SK-N-SH treated with all-trans-retinoic acid at 6 μM for 48 hours (cell line): Measurements from ENCODE around the gene PLEKHG2.

Source experiments
- ATAC-seq: fragments of 200-7000 bp; cut with Tn5 transposase; 3 replicates; pipeline ENCODE4 v1.9.1; 2020; ENCODE audit warnings: mild to moderate bottlenecking, moderate library complexity
- BACH2 ChIP-seq: fragments of 250-450 bp; sonication (Bioruptor Pico); IDR thresholded peaks from 2 replicates; pipeline ENCODE4 v1.9.0; 2021; ENCODE audit warnings: mild to moderate bottlenecking, borderline replicate concordance
- CREB5 ChIP-seq: fragments of 250-450 bp; sonication (Bioruptor Pico); IDR thresholded peaks from 2 replicates; pipeline ENCODE4 v1.5.1; 2020; ENCODE audit warnings: low read depth, mild to moderate bottlenecking, moderate library complexity
- CSDC2 ChIP-seq: fragments of 250-450 bp; sonication (Bioruptor Pico); IDR thresholded peaks from 2 replicates; pipeline ENCODE4 v1.5.0; 2020; ENCODE audit warnings: mild to moderate bottlenecking, moderate library complexity
- ESRRG ChIP-seq: fragments of 250-450 bp; sonication (Bioruptor Pico); IDR thresholded peaks from 2 replicates; pipeline ENCODE4 v1.6.1; 2021; ENCODE audit warnings: mild to moderate bottlenecking
- GLIS3 ChIP-seq: fragments of 250-450 bp; sonication (Bioruptor Pico); IDR thresholded peaks from 2 replicates; pipeline ENCODE4 v1.5.0; 2020; ENCODE audit warnings: mild to moderate bottlenecking, moderate library complexity
- ISL1 ChIP-seq: fragments of 250-450 bp; sonication (Bioruptor Pico); IDR thresholded peaks from 2 replicates; pipeline ENCODE4 v2.1.2; 2022; ENCODE audit warnings: mild to moderate bottlenecking, moderate library complexity
- OSR1 ChIP-seq: fragments of 250-450 bp; sonication (Bioruptor Pico); IDR thresholded peaks from 2 replicates; pipeline ENCODE4 v1.8.0; 2022; ENCODE audit warnings: moderate library complexity, mild to moderate bottlenecking, inconsistent platforms
- RARB ChIP-seq: fragments of 250-450 bp; sonication (Bioruptor Pico); IDR thresholded peaks from 2 replicates; pipeline ENCODE4 v1.8.0; 2021; ENCODE audit warnings: mild to moderate bottlenecking, moderate library complexity
- SNAI2 ChIP-seq: fragments of 250-450 bp; sonication (Bioruptor Pico); IDR thresholded peaks from 2 replicates; pipeline ENCODE4 v1.5.0; 2020; ENCODE audit warnings: mild to moderate bottlenecking, moderate library complexity
- TCF4 ChIP-seq: fragments of 250-450 bp; sonication (Bioruptor Pico); IDR thresholded peaks from 2 replicates; pipeline ENCODE4 v1.8.0; 2021; ENCODE audit warnings: mild to moderate bottlenecking, moderate library complexity, borderline replicate concordance
- TOX ChIP-seq: fragments of 250-450 bp; sonication (Bioruptor Pico); IDR thresholded peaks from 2 replicates; pipeline ENCODE4 v1.8.0; 2021; ENCODE audit warnings: mild to moderate bottlenecking, moderate library complexity, borderline replicate concordance
- ZC3H10 ChIP-seq: fragments of 250-450 bp; sonication (Bioruptor Pico); IDR thresholded peaks from 2 replicates; pipeline ENCODE4 v1.5.1; 2021; ENCODE audit warnings: mild to moderate bottlenecking, moderate library complexity
- ZFP3 ChIP-seq: fragments of 250-450 bp; sonication (Bioruptor Pico); IDR thresholded peaks from 2 replicates; pipeline ENCODE4 v1.5.0; 2020; ENCODE audit warnings: mild to moderate bottlenecking, moderate library complexity
- ZFP30 ChIP-seq: fragments of 450-650 bp; formaldehyde crosslinking; IDR thresholded peaks from 2 replicates; pipeline ENCODE4 v1.5.0; 2022; ENCODE audit warnings: mild to moderate bottlenecking, moderate library complexity
- ZNF70 ChIP-seq: fragments of 450-650 bp; formaldehyde crosslinking; IDR thresholded peaks from 2 replicates; pipeline ENCODE4 v1.5.0; 2020; ENCODE audit warnings: mild to moderate bottlenecking, moderate library complexity
- ZNF8 ChIP-seq: fragments of 450-650 bp; formaldehyde crosslinking; IDR thresholded peaks from 2 replicates; pipeline ENCODE4 v1.5.0; 2020; ENCODE audit warnings: mild to moderate bottlenecking, moderate library complexity
- TF ChIP-seq, protein P1 (sequence below): fragments of 250-450 bp; sonication (Bioruptor Pico); IDR thresholded peaks from 2 replicates; pipeline ENCODE4 v1.5.0; 2020; ENCODE audit warnings: mild to moderate bottlenecking, moderate library complexity
- TF ChIP-seq, protein P2 (sequence below): fragments of 250-450 bp; sonication (Bioruptor Pico); IDR thresholded peaks from 2 replicates; pipeline ENCODE4 v1.5.1; 2021; ENCODE audit warnings: mild to moderate bottlenecking, moderate library complexity
- TF ChIP-seq, protein P3 (sequence below): fragments of 250-450 bp; sonication (Bioruptor Pico); IDR thresholded peaks from 2 replicates; pipeline ENCODE4 v1.8.0; 2021; ENCODE audit warnings: low read depth, mild to moderate bottlenecking, moderate library complexity, borderline replicate concordance
- TF ChIP-seq, protein P4 (sequence below): fragments of 250-450 bp; sonication (Bioruptor Pico); IDR thresholded peaks from 2 replicates; pipeline ENCODE4 v1.8.0; 2020; ENCODE audit warnings: mild to moderate bottlenecking, moderate library complexity, borderline replicate concordance

Gene PLEKHG2

DNA sequence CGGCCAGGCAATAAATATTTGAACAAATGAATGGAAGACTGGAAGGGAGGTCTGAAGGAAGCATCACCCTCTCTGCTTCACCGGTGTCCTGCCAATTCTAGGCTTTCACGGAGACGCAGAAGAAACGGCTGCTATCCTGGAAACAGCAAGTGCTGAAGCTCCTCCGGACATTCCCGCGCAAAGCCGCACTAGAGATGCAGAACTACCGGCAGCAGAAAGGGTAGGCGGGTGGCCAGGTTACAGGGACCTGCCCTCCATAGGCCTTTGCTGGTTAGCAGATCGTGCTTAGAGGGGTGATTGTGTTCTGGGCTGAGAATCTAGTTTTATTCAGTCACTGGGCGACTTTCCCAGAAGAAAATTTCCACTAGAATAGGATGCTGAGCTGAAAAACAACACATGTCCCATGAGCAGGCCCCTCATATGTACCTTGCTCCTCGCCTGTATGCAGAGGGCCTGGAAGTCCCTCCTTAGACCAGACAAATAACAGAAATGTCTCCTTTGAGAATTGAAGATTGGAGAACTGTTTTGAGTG is 32.5 kb upstream of the PLEKHG2 start:
- ATAC-seq = no peak
- TF ChIP-seq CSDC2 (no peak), SNAI2 (CRISPR knock-in tag) (no peak), ZNF70 (CRISPR knock-in tag) (no peak), CREB5 (CRISPR knock-in tag) (no peak), ZFP30 (CRISPR knock-in tag) (no peak), BACH2 (CRISPR knock-in tag) (no peak), ZNF8 (CRISPR knock-in tag) (no peak), ISL1 (no peak), TOX (CRISPR knock-in tag) (no peak)
- TF ChIP-seq, protein P1, sequence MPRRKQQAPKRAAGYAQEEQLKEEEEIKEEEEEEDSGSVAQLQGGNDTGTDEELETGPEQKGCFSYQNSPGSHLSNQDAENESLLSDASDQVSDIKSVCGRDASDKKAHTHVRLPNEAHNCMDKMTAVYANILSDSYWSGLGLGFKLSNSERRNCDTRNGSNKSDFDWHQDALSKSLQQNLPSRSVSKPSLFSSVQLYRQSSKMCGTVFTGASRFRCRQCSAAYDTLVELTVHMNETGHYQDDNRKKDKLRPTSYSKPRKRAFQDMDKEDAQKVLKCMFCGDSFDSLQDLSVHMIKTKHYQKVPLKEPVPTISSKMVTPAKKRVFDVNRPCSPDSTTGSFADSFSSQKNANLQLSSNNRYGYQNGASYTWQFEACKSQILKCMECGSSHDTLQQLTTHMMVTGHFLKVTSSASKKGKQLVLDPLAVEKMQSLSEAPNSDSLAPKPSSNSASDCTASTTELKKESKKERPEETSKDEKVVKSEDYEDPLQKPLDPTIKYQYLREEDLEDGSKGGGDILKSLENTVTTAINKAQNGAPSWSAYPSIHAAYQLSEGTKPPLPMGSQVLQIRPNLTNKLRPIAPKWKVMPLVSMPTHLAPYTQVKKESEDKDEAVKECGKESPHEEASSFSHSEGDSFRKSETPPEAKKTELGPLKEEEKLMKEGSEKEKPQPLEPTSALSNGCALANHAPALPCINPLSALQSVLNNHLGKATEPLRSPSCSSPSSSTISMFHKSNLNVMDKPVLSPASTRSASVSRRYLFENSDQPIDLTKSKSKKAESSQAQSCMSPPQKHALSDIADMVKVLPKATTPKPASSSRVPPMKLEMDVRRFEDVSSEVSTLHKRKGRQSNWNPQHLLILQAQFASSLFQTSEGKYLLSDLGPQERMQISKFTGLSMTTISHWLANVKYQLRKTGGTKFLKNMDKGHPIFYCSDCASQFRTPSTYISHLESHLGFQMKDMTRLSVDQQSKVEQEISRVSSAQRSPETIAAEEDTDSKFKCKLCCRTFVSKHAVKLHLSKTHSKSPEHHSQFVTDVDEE (CRISPR knock-in tag) = no peak
- TF ChIP-seq, protein P2, sequence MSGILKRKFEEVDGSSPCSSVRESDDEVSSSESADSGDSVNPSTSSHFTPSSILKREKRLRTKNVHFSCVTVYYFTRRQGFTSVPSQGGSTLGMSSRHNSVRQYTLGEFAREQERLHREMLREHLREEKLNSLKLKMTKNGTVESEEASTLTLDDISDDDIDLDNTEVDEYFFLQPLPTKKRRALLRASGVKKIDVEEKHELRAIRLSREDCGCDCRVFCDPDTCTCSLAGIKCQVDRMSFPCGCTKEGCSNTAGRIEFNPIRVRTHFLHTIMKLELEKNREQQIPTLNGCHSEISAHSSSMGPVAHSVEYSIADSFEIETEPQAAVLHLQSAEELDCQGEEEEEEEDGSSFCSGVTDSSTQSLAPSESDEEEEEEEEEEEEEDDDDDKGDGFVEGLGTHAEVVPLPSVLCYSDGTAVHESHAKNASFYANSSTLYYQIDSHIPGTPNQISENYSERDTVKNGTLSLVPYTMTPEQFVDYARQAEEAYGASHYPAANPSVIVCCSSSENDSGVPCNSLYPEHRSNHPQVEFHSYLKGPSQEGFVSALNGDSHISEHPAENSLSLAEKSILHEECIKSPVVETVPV = no peak
- TF ChIP-seq, protein P3, sequence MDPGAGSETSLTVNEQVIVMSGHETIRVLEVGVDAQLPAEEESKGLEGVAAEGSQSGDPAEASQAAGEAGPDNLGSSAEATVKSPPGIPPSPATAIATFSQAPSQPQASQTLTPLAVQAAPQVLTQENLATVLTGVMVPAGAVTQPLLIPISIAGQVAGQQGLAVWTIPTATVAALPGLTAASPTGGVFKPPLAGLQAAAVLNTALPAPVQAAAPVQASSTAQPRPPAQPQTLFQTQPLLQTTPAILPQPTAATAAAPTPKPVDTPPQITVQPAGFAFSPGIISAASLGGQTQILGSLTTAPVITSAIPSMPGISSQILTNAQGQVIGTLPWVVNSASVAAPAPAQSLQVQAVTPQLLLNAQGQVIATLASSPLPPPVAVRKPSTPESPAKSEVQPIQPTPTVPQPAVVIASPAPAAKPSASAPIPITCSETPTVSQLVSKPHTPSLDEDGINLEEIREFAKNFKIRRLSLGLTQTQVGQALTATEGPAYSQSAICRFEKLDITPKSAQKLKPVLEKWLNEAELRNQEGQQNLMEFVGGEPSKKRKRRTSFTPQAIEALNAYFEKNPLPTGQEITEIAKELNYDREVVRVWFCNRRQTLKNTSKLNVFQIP = no peak
- TF ChIP-seq, protein P4, sequence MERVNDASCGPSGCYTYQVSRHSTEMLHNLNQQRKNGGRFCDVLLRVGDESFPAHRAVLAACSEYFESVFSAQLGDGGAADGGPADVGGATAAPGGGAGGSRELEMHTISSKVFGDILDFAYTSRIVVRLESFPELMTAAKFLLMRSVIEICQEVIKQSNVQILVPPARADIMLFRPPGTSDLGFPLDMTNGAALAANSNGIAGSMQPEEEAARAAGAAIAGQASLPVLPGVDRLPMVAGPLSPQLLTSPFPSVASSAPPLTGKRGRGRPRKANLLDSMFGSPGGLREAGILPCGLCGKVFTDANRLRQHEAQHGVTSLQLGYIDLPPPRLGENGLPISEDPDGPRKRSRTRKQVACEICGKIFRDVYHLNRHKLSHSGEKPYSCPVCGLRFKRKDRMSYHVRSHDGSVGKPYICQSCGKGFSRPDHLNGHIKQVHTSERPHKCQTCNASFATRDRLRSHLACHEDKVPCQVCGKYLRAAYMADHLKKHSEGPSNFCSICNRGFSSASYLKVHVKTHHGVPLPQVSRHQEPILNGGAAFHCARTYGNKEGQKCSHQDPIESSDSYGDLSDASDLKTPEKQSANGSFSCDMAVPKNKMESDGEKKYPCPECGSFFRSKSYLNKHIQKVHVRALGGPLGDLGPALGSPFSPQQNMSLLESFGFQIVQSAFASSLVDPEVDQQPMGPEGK (CRISPR knock-in tag) = no peak

GRCh38 chr19:39380521-39381502 is 31.7 kb upstream of the PLEKHG2 start:
- no peak for ATAC-seq
- TF ChIP-seq TCF4 (CRISPR knock-in tag) (no peak), ZNF8 (CRISPR knock-in tag) (no peak), RARB (CRISPR knock-in tag) (no peak), ISL1 (no peak), CREB5 (CRISPR knock-in tag) (no peak), ZFP3 (CRISPR knock-in tag) (no peak), OSR1 (CRISPR knock-in tag) (no peak), CSDC2 (no peak), TOX (CRISPR knock-in tag) (no peak), ESRRG (CRISPR knock-in tag) (no peak), ZNF70 (CRISPR knock-in tag) (no peak), ZFP30 (CRISPR knock-in tag) (no peak), GLIS3 (CRISPR knock-in tag) (no peak), ZC3H10 (no peak)
- TF ChIP-seq, protein P4 (CRISPR knock-in tag) = no peak
- TF ChIP-seq, protein P2 = no peak
